ENCODE measurements around the gene CST7.

The CST7 gene

DNA sequence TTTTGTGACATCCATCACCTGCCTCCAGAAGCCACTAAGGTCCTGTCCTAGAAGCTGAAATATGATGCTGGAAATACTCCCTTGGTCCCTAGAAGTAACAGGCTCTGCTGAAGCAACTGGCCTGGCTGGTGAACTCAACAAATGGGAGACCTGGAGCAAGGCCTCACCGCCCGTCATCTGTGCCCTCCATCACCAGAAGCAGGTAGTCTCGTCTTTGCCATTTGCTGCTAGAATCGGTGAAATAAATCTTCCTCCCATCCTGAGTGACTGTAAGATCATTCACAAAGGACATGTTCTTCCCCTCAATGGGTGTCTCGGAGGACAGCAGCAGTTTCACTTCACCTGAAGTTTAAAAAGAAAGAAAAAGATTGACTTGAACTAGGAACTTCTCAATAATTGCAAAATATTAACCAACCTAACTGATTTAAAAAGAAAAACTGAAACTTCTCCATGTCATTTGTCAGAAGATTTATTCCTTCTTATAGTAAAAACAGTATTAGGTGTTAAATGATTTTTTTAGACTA lies 21.0 kb downstream of the CST7 start:
- Histone ChIP-seq H3K9ac (ENCODE audit: low read depth, low read length) (no peak overlapping the region), H3K27me3 (ENCODE audit: control insufficient read depth, insufficient read depth, low read length) (no peaks in the 10 kb centered on the region), H3K4me3 (ENCODE audit: low read length) (no peak overlapping the region), H3K36me3 (ENCODE audit: insufficient read depth, low read length) (peaks cover 57% of the 10 kb centered on the region), H3K4me2 (ENCODE audit: low read length) (no peak overlapping the region), H3K9me3 (replicated peaks; ENCODE audit: low read length) (no peaks in the 10 kb centered on the region), H3K4me1 (ENCODE audit: control insufficient read depth, insufficient read depth, low read length) (no peaks in the 10 kb centered on the region)

DNA sequence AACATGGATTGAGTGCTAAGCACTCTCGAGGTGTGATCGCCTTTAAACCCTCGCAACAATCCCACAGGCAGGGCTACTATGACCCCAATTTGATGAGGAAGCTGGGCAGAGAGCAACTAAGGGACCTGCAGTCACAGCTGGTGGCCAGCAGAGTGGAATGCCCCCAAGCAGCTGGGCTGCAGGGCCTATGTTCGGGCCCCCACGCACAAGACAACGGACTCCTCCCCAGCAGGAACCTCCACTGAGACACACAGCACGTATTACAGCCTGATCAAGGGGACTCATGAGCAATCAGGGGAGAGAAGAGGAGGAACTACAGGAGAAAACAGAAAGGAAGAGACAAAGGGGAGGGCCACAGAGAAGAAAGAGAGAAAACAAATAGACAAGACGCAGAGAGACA lies 21.7 kb downstream of the CST7 start:
- Histone ChIP-seq H3K9me3 (replicated peaks; ENCODE audit: low read length) (no peaks in the 10 kb centered on the region), H3K4me1 (ENCODE audit: control insufficient read depth, insufficient read depth, low read length) (no peaks in the 10 kb centered on the region), H3K27me3 (ENCODE audit: control insufficient read depth, insufficient read depth, low read length) (no peaks in the 10 kb centered on the region), H3K36me3 (ENCODE audit: insufficient read depth, low read length) (peaks cover 51% of the 10 kb centered on the region), H3K9ac (ENCODE audit: low read depth, low read length) (no peak overlapping the region), H3K4me2 (ENCODE audit: low read length) (no peak overlapping the region), H3K4me3 (ENCODE audit: low read length) (no peak overlapping the region)

DNA sequence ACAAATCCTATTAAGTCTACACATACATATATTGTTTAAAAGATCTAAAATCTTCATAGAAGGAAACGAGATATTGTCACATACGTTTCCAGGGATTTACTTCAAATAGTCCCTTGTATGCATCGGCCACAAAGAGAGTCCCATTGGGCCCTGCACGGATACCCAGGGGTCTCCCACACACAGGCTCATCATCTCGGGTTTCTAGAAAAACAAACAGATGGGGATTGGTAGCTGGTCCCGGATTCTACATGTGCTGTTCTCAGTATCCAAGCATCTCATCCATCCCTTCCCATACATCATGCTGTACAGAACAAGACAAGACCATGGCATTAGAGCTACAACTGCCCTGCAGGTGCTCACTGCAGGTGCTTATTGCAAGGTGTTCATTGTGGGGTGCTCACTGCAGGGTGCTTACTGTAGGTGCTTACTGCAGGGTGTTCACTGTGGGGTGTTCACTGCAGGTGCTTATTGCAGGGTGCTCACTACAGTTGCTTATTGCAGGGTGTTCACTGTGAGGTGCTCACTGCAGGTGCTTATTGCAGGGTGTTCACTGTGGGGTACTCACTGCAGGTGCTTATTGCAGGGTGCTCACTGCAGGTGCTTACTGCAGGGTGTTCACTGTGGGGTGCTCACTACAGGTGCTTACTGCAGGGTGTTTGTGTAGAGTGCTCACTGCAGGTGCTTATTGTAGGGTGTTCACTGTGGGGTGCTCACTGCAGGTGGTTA lies 22.5 kb downstream of the CST7 start:
- H3K27me3 ChIP-seq (ENCODE audit: control insufficient read depth, insufficient read depth, low read length): no peaks in the 10 kb centered on the region
- H3K36me3 ChIP-seq (ENCODE audit: insufficient read depth, low read length): peaks cover 44% of the 10 kb centered on the region
- no peak overlapping the region for H3K9ac ChIP-seq (ENCODE audit: low read depth, low read length)
- no peak overlapping the region for H3K4me2 ChIP-seq (ENCODE audit: low read length)
- no peak overlapping the region for H3K4me3 ChIP-seq (ENCODE audit: low read length)
- H3K9me3 ChIP-seq (replicated peaks; ENCODE audit: low read length): no peaks in the 10 kb centered on the region
- H3K4me1 ChIP-seq (ENCODE audit: control insufficient read depth, insufficient read depth, low read length): no peaks in the 10 kb centered on the region

DNA sequence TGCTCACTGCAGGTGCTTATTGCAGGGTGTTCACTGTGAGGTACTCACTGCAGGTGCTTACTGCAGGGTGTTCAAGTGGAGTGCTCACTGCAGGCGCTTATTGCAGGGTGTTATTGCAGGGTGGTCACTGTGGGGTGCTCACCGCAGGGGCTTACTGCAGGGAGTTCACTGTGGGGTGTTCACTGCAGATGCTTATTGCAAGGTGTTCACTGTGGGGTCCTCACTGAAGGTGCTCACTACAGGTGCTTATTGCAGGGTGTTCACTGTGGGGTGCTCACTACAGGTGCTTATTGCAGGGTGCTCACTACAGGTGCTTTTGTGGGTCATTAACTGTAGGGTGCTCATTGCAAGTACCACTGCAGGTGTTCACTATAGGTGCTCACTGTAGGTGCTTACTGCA lies 23.3 kb downstream of the CST7 start:
- Histone ChIP-seq H3K27me3 (ENCODE audit: control insufficient read depth, insufficient read depth, low read length) (no peaks in the 10 kb centered on the region), H3K4me3 (ENCODE audit: low read length) (no peak overlapping the region), H3K4me2 (ENCODE audit: low read length) (no peak overlapping the region), H3K9me3 (replicated peaks; ENCODE audit: low read length) (no peaks in the 10 kb centered on the region), H3K4me1 (ENCODE audit: control insufficient read depth, insufficient read depth, low read length) (no peaks in the 10 kb centered on the region), H3K36me3 (ENCODE audit: insufficient read depth, low read length) (peaks cover 47% of the 10 kb centered on the region), H3K9ac (ENCODE audit: low read depth, low read length) (no peak overlapping the region)

DNA sequence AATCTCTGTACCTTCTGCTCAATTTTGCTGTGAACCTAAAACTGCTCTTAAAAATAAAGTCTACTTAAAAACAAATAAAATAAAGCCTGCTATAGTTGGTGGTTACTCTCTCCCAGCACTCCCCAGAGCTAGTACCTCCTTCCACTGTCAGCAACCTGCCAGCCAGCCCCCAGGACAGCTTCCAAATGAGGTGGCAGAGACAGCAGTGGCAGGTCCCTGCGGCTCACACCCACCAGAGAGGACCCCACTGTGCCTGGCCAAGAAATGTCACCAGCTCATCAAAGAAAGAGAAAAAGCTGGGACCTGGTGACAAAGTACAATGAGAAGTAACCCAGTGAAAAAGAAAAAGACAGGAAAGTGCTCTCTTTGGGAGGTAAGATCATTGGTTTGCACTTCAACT lies 28.3 kb downstream of the CST7 start:
- H3K36me3 ChIP-seq (ENCODE audit: insufficient read depth, low read length): peaks cover 56% of the 10 kb centered on the region
- no peak overlapping the region for H3K4me3 ChIP-seq (ENCODE audit: low read length)
- peaks cover 9% of the 10 kb centered on the region for H3K9me3 ChIP-seq (replicated peaks; ENCODE audit: low read length)
- H3K27me3 ChIP-seq (ENCODE audit: control insufficient read depth, insufficient read depth, low read length): no peaks in the 10 kb centered on the region
- no peak overlapping the region for H3K9ac ChIP-seq (ENCODE audit: low read depth, low read length)
- no peak overlapping the region for H3K4me2 ChIP-seq (ENCODE audit: low read length)
- no peaks in the 10 kb centered on the region for H3K4me1 ChIP-seq (ENCODE audit: control insufficient read depth, insufficient read depth, low read length)

DNA sequence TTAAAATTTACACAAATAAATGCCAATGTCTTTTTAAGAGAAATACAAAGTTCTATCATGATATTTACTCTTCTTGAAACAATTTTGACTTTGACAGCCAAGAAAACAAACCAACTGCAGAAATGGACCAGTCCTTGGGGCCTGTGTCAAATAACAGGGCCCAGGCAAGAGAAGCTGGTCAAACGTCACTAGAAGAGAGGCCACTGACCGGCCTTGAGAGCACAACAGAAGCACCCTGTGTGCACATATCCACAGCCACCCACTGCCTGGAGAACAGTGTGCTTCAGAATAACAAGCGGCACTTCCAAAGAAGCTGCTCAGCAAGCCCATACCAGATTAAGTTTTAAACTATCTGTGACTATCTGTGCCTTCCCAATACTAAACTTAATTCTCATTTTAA lies 28.7 kb downstream of the CST7 start:
- no peaks in the 10 kb centered on the region for H3K27me3 ChIP-seq (ENCODE audit: control insufficient read depth, insufficient read depth, low read length)
- H3K4me1 ChIP-seq (ENCODE audit: control insufficient read depth, insufficient read depth, low read length): no peaks in the 10 kb centered on the region
- H3K4me3 ChIP-seq (ENCODE audit: low read length): no peak overlapping the region
- peaks cover 53% of the 10 kb centered on the region for H3K36me3 ChIP-seq (ENCODE audit: insufficient read depth, low read length)
- H3K9me3 ChIP-seq (replicated peaks; ENCODE audit: low read length): peaks cover 9% of the 10 kb centered on the region
- no peak overlapping the region for H3K9ac ChIP-seq (ENCODE audit: low read depth, low read length)
- H3K4me2 ChIP-seq (ENCODE audit: low read length): no peak overlapping the region

DNA sequence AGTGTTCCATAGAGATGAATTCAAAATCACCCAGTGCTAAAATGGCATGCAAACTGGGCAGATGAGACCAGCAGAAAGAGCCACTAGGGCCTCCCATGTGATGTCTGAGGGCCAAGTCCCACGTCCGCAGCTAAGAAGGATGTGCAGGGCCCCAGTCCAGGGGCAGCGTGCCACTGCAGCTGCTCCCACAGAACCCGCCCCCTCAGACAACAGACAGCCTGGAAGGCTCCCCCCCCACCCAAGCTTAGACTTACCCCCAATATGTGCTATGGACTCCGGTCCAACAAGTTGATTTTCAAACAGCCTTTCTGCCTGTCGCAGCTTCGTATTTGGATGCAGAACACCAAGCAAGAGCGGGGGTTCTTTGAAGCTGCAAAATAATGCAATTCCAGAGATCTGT lies 29.4 kb downstream of the CST7 start:
- no peak overlapping the region for H3K4me3 ChIP-seq (ENCODE audit: low read length)
- no peaks in the 10 kb centered on the region for H3K4me1 ChIP-seq (ENCODE audit: control insufficient read depth, insufficient read depth, low read length)
- H3K36me3 ChIP-seq (ENCODE audit: insufficient read depth, low read length): peaks cover 52% of the 10 kb centered on the region
- H3K4me2 ChIP-seq (ENCODE audit: low read length): no peak overlapping the region
- peaks cover 9% of the 10 kb centered on the region for H3K9me3 ChIP-seq (replicated peaks; ENCODE audit: low read length)
- H3K27me3 ChIP-seq (ENCODE audit: control insufficient read depth, insufficient read depth, low read length): no peaks in the 10 kb centered on the region
- no peak overlapping the region for H3K9ac ChIP-seq (ENCODE audit: low read depth, low read length)

DNA sequence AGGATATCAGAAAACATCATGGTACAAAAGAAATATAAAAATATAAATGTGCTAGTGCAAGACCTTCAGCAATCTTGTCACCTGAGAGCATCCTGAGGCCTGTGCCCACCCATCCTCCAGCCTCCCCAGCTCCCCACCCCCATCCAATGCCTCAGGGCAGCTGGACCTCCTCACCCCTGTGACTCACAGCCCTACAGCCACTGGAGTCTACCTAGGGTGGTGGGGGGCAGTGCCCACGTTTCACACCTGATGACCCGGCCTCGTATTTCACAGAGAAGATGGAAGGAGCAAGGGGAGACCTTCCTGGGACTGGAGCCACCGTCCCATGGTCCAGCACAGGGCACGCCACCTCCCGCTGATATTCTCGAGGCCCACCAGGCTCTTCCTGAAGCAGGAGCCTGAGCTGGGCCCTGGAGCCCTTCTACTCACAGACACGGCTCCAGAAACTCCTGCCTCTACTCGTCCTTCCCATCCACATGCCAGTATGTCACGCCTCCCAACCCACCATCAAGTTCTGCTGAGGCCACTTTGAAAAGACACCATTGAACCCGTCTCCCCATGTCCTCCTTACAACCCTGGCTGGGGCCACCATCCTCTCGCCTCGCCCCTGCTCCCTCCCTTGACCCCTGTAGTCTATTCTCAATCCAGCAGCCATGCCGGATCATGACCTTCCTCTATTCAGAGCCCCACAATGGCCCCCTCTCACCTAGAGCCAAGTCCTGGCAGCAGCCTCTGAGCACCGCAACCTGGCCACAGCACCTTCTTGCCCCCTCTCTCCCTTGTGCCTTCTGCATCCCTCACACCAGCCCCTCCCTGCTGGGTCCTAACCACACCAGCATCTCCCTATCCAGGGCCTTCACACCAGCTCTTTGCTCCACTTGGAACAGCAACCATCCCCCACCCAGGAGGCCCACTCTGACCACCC lies 30.2 kb downstream of the CST7 start:
- H3K9ac ChIP-seq (ENCODE audit: low read depth, low read length): no peak overlapping the region
- no peak overlapping the region for H3K4me2 ChIP-seq (ENCODE audit: low read length)
- H3K9me3 ChIP-seq (replicated peaks; ENCODE audit: low read length): peaks cover 9% of the 10 kb centered on the region
- H3K27me3 ChIP-seq (ENCODE audit: control insufficient read depth, insufficient read depth, low read length): no peaks in the 10 kb centered on the region
- no peaks in the 10 kb centered on the region for H3K4me1 ChIP-seq (ENCODE audit: control insufficient read depth, insufficient read depth, low read length)
- H3K36me3 ChIP-seq (ENCODE audit: insufficient read depth, low read length): peaks cover 51% of the 10 kb centered on the region
- H3K4me3 ChIP-seq (ENCODE audit: low read length): no peak overlapping the region

DNA sequence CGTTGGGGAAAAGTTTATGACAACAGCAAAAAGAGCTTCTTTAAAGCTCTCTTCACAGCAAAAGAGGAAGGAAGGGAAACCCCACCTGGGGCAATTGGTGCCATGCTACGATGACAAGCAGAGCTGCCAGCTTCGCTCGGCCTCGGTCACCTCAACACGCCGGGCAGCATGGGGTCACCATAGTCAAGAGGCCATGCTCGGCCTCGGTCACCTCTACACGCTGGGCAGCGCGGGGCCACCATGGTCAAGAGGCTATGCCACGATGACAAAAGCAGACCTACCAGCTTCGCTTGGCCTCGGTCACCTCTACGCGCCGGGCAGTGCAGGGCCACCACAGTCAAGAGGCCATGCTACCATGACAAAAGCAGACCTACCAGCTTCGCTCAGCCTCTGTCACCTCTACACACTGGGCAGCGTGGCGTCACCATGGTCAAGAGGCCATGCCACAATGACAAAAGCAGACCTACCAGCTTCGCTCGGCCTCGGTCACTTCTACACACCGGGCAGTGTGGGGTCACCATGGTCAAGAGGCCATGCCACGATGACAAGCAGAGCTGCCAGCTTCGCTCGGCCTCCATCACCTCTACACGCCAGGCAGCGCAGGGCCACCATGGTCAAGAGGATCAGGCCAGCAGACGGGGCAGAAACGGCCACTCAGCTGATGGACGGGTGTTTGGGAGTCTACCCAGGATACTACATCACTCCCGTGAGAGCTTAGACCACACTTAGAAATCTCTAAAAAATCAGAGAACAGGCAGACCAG lies 31.4 kb downstream of the CST7 start:
- peaks cover 9% of the 10 kb centered on the region for H3K9me3 ChIP-seq (replicated peaks; ENCODE audit: low read length)
- no peak overlapping the region for H3K9ac ChIP-seq (ENCODE audit: low read depth, low read length)
- H3K36me3 ChIP-seq (ENCODE audit: insufficient read depth, low read length): peaks cover 51% of the 10 kb centered on the region
- no peaks in the 10 kb centered on the region for H3K27me3 ChIP-seq (ENCODE audit: control insufficient read depth, insufficient read depth, low read length)
- no peak overlapping the region for H3K4me2 ChIP-seq (ENCODE audit: low read length)
- H3K4me3 ChIP-seq (ENCODE audit: low read length): no peak overlapping the region
- H3K4me1 ChIP-seq (ENCODE audit: control insufficient read depth, insufficient read depth, low read length): no peaks in the 10 kb centered on the region

DNA sequence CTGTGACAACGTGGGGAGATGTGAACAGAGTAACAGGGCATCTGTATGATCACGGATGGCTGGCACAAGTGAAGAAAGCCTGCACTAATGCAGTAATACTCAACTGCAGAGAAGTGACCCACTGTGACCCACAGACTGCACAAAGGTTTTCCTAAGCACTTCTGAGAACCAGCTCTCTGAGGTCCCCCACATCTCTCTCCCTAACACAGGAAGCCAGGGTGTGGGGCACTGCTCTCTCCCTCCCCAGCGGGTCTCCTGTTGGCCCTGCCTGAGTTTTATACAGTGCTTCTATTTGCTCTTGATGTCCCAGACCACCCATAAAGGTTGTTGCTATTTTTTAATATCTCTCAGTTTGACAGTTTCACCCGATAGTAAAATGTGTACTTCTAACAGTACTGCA lies 32.2 kb downstream of the CST7 start:
- no peak overlapping the region for H3K9ac ChIP-seq (ENCODE audit: low read depth, low read length)
- H3K27me3 ChIP-seq (ENCODE audit: control insufficient read depth, insufficient read depth, low read length): no peaks in the 10 kb centered on the region
- H3K4me3 ChIP-seq (ENCODE audit: low read length): no peak overlapping the region
- H3K4me1 ChIP-seq (ENCODE audit: control insufficient read depth, insufficient read depth, low read length): no peaks in the 10 kb centered on the region
- H3K36me3 ChIP-seq (ENCODE audit: insufficient read depth, low read length): peaks cover 51% of the 10 kb centered on the region
- peaks cover 9% of the 10 kb centered on the region for H3K9me3 ChIP-seq (replicated peaks; ENCODE audit: low read length)
- no peak overlapping the region for H3K4me2 ChIP-seq (ENCODE audit: low read length)

DNA sequence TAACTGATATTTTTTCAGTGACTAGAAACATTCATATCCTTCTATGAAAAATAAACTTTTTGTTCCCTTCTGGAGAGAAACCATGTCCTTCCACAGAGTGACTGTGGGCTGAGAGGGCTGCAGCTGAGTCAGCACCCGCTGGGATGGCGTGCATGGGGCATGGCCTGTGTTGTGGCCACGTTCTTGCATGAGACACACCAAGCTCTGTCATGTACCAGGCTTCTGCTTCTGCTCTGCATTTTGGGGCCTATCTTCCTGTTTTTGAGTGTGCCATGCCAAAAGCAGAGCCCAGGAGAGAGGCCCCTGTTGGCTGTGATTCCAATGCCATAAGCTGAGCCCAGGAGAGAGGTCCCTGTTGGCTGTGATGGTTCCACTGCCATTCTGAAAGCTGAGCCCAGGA lies 32.7 kb downstream of the CST7 start:
- H3K4me2 ChIP-seq (ENCODE audit: low read length): no peak overlapping the region
- H3K9ac ChIP-seq (ENCODE audit: low read depth, low read length): no peak overlapping the region
- H3K27me3 ChIP-seq (ENCODE audit: control insufficient read depth, insufficient read depth, low read length): no peaks in the 10 kb centered on the region
- H3K4me1 ChIP-seq (ENCODE audit: control insufficient read depth, insufficient read depth, low read length): no peaks in the 10 kb centered on the region
- H3K36me3 ChIP-seq (ENCODE audit: insufficient read depth, low read length): peaks cover 49% of the 10 kb centered on the region
- H3K9me3 ChIP-seq (replicated peaks; ENCODE audit: low read length): peaks cover 9% of the 10 kb centered on the region
- H3K4me3 ChIP-seq (ENCODE audit: low read length): no peak overlapping the region
